T-helper 9 cell (primary cell): ENCODE measurements around the gene PF4V1.

ENCODE experiments used
- DNase-seq: peaks from one replicate; pipeline ENCODE4 v3.0.0-alpha.2; 2020
- total RNA-seq, 2 donors: gene quantifications; one replicate each; lab custom pipeline; 2026; lab: John Stamatoyannopoulos, UW

PF4V1 gene, protein sequence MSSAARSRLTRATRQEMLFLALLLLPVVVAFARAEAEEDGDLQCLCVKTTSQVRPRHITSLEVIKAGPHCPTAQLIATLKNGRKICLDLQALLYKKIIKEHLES
- 0 reads per million in 2 donors for total RNA-seq

DNA sequence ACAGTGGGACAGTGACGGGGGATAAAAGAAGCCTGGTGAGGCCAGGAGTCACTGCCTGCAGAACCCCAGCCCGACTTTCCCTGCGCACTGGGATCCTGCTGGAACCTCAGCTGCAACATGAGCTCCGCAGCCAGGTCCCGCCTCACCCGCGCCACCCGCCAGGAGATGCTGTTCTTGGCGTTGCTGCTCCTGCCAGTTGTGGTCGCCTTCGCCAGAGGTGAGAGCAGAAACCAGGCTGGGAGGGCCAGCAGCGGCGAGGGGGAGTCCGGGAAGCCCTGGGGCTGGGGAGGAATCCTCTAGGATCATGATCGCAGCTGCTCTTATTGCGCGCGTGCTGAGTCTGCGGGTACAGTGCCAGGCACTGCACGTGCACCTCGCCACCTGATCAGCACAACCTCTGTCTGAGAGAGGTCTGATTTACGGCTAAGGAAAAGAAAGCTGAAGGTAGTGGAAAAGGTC is at the start of gene PF4V1:
Gene PF4V1 (plus strand): TSS at position 51 of the 459 bp plus-strand sequence. CDS start 67 bp downstream, at position 118.
- DNase-seq: no peak

DNA sequence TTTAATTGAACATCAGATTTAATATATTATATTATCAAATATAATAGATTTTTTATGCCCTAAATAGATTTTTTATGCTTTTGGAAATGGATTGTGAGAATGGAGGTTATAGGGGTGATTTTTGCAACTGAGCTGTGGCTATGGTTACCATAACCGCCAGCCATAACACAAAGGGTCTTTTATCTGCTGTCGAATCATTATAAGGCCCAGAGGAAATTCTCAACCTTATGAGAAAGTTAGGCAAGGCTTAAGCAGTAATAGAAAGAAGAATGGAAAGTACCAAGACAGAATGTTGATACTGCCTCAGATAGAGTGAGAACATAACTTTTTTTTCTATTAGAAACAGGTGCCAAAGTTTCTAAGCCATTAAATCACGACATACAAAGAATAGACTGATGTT is 42.9 kb upstream of the PF4V1 start:
- no peak for DNase-seq

DNA sequence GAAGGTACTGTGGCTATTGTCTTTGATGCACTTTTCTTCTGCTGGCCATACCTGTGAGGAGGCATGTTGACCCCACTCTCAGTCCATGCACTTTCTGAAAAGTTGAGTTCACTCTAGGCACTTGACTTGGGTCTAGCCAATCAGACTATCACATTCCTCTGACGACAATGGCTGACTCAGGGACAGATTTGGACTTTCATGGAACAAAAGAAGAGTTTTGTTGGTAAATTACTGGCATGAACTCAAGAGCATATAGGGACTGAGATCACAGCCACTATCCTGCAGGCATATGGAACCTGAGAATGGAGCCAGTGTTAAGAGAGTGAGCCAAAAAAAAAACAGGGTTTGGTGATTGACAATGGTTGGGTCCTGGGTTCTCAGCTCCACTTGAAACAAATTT is 41.3 kb upstream of the PF4V1 start:
- DNase-seq: no peak

DNA sequence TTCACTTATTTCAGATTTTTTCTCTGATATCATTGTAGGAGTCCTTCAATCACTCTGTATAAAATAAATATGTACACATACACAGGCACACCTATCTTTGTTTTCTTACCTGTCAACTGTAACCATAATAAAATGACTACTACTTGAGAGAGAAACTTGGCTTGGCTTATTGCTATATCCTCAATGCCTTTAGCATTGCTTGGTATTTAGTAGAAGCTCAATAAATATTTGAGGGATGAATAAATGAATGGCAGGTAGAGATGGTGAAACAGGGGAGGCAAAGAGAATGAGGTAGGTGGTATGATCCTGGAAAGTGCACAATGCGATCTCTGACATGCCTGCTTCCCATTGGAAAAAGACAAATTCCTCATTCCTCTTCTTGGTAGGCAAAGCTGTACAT is 38.4 kb upstream of the PF4V1 start:
- no peak for DNase-seq

DNA sequence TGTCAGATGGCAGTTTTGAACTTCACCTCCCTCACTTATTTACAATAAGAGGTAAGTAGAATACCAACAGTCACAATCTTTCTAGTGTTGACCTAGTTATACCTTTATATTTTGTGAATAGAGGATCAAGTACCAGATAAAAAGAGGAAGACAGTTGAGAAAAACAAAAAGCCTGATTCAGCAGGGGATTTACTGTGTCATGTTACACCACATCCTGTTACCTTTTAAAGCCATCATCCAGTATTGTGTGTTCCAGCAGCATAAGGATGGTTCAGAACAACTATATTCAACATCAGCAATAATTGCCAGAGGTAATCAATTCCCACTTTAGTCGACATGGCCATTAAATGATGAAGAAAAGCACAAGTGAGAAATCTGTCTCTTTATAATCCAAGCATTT is 38.0 kb upstream of the PF4V1 start:
- no peak for DNase-seq

DNA sequence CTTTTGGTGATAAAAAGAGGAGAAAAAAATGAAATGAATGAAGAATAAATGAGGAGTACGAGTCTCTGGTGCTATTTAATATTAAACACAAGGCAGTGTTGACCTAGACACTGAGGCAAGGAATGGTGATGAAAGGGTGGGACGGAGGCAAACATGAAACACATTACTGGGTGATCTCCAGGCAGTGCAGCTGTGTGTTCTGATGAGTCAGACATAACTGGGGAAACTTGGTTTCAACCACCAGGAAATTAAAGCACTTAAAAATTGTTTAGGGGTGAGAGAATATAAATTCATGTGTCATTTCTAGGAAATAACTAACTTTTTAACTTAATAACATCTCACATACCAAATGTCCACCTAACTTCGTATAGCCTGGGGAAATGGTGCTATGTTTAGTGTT is 36.3 kb upstream of the PF4V1 start:
- no peak for DNase-seq

DNA sequence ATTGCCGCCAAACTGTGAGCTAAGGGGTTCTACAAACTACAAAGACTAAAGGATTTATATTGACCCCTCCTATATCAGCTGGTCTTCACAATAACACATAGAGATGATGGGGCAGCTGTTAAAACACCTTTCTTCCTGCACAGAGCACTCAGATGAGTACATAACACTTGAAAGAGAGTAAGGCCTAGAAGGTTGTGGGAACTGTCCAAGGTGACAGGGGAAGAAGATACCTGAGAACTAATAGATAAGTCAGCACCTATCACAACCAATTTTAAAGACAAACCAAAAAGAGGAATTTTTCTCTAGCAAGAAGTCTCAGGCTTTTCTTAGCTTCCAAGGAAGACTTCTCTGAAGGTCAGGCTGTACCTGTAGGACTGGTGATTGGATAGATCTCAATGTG is 35.8 kb upstream of the PF4V1 start:
- no peak for DNase-seq

DNA sequence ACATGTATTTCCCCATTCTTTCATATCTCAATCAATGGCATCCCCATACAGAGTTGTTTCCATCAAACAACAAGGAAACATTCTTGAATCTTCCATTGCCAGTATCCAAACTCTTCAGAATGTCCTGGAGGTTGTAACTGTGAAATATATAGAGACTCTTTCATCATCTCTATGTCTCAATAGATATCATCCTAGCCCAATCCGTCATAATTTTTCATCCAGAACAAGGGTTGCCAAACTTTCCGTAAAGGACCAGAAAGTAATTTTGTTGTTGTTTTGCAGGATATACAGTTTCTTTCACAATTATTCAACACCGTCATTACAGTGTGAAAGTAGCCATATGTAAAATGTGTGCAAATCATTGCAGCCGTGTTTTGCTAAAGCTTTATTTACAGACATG is 31.8 kb upstream of the PF4V1 start:
- DNase-seq: no peak

DNA sequence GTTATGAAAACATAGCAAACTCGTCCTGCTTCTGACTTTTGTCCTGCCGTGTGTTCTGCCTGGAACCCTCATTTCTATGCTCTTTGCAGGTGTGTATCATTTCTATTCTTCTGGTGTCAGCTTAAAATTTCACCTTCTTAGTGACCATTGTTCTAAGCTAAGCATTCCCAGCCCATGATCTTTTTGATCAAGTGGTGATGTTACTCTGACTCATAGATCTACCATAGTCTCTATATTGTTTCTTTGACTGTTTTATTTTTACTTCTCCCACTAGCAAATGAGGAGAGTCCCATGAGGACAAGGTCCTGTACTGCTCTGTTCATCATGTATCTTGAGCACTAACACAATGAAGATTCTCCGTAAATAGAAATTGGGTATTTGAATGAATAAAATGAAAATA is 30.7 kb upstream of the PF4V1 start:
- DNase-seq: no peak

DNA sequence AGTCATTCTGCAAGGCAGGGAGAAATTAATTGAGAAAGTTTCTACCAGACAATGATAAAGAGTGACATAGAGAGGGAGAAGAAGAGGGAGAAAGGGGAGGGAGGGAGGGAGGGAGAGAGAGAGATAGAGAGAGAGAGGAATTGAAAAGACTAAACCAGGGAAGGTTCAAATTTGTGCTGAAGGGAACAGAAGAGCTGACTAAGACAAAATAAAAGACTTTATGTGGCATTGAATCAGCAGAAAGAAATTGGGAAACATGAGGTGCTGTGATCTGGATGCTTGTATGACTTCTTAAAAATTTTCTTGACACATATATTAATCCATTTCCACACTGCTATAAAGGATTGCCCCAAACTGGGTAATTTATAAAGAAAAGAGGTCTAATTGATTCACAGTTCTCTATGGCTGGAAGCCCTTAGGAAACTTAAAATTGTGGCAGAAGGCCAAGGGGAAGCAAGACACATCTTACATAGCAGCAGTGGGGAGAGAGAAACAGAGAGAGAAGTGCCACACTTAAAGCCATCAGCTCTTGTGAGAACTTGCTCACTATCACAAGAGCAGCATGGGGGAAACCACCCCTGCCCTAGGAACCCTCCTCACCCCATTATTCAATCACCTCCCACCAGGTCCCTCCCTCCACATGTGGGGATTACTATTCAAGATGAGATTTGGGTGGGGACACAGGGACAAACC is 30.1 kb upstream of the PF4V1 start:
- no peak for DNase-seq

DNA sequence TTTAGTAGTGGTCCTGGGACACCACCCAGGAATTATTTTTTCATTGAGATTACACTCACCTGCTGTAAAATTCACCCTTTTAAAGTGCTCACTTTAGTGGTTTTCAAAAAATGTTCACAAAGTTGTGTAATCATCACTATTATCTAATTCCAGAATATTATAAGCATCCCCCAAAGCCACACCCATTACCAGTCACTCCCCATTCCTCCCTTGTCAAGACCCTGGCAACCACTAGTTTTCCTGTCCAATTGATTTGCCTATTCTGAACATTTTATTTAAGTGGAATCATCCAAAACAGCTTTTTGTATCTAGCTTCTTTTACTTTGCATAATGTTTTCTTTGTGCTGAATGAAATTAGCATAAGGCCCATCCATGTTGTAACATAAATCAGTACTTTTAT is 29.3 kb upstream of the PF4V1 start:
- DNase-seq: no peak

DNA sequence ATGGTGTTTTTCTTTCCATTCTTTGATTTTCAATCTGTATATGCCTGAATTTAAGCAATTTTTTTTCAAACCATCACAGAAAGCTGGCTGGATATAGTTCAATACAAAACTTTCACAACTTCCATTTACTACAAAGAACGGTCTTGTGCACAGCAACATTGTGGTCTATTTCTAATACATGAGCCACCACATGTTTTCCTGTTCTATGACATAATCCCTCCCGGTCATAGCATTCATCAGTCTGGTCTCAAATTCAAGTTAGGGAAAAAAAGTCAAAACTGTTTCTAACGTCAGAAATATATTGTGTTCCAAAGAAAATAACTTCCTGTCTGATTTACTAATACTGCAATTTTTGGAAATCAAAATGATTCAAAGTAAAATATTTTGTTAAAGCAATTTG is 24.1 kb upstream of the PF4V1 start:
- DNase-seq: no peak

DNA sequence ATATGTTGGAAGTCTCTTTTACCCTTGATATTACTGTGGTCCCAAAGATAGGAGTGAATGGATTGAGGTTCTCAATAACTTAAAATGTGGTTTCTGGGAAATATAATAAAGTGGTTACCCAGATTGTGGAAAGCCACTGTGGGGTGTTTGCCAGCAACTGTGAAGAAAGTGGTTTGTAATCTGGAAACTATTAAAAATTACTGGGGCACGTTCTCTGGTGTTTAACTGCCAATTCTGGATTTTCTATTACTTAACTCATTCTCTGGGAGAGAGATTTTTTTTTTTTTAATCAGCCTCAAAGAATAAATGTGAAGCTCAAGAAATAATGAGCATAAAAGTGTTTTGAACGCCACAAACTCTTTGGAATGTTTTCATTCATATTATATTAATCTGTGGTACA is 21.5 kb upstream of the PF4V1 start:
- DNase-seq: no peak

DNA sequence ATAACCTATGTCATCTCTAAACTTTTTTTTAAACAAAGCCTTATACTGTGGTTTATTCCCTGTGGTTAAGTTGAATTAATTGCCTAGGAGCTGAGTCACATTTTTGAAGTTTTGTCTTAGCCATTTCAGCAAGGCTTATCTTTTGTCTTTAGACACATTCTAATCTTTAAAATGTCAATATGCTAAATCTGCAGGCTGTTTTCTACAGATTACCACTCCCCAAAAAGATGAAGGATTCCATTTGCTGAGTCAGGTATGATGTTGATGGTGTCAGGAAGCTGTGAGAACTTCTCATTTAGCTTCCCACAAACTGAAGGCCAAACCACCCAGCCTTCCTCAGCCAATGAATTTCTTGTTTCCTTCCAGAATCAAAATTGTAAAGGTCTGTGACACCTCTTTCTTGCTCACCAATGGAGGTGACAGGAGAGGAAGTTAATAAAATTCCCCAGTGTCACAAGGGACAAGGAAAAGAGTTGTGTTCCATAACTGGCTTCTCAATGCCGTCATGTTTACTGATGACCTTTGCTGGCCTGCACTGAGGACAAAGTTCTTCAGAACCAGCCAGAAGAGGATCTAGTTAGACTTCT is 20.4 kb upstream of the PF4V1 start:
- no peak for DNase-seq

DNA sequence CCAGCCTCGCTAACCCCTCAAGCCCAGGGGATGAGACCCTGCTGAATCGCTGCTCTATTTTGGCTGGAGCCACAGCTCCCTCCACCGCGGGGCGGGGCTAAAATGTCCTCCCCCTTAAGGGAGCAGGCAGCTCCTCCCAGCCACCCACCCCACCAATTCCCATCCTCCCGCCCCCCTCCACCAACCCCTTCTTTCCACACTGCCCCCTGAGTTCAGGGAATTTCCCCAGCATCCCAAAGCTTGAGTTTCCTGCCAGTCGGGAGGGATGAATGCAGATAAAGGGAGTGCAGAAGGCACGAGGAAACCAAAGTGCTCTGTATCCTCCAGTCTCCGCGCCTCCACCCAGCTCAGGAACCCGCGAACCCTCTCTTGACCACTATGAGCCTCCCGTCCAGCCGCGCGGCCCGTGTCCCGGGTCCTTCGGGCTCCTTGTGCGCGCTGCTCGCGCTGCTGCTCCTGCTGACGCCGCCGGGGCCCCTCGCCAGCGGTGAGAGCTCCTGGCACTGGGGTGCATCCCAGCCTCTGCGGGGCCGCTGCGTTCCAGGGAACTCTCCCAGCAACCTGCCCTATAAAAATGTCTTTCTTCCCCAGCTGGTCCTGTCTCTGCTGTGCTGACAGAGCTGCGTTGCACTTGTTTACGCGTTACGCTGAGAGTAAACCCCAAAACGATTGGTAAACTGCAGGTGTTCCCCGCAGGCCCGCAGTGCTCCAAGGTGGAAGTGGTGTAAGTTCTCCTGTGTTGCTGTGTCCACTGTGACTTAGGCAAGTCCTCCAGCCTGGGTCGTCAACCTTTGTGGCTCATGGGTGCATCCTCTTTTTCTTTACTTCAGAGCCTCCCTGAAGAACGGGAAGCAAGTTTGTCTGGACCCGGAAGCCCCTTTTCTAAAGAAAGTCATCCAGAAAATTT is 16.5 kb upstream of the PF4V1 start, which contains the start of gene CXCL6:
Gene CXCL6 (plus strand): TSS at position 306 of the 907 bp plus-strand sequence. CDS start 73 bp downstream, at position 379.
- no peak for DNase-seq

DNA sequence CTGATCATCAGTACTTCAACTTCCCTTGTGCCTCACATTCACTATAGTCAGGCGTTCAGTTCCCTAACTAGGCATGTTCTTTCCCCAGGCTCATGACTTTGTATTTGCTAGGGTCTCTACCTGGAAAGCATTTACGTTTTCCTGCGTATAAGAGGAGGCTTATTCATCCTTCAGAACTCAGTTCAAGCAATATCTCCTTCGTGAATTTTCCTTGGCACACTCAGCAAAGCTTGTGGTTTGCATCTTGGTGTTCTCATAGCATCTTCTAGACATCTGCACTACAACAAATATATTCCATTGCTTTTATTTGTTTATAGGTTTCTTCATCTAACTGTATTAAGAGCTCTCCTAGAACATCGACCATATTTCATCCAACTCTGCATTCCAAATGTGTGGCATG is 14.0 kb upstream of the PF4V1 start:
- DNase-seq: no peak

DNA sequence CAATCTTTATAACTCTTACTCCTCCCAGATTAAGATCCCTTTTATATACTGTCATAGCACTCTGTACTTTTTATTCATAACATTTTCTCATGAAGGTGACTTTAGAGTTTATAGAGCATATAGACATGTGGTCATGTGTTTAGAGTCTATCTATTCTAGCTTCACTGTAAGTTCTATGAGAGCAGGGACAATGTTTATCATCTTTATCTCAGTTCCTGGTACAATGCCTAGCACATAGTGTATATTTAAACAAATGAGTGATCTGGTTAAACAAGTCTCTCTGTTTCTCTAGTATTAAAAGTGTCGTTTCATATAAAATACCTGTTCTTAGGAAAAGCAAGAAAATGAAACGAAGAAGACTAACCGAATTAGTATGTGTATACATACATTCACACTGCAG is 13.4 kb upstream of the PF4V1 start:
- no peak for DNase-seq

DNA sequence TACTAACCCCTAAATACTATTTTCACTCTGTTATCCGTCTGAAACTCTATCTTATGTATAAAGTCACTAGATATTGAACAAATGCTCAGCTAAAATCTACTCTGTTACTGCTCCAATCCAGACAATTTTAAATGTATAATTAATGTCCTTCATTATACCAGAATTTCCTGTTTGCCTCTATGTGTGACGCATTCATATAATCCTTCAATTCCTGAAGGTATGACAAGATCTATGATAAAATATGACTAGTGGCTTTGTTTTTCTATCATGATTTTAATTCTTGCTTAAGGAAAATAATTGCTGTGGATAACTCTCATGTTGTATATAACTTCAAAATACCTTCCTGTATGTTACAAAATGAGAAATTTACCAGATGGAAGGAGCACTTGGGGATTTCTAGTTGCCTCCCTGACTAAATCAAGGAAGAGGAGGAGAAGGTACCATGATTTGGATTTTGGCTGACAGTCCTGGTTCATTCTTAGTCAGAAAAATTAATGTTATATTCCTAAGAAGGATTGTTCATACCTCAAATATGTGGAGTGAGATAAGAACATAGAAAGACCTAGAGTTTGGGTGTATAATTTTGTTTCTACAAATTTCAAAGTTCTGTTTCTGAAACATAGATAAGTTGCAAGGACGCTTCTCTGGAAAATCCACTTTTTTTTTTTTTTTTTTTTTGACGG is 11.7 kb upstream of the PF4V1 start:
- no peak for DNase-seq

DNA sequence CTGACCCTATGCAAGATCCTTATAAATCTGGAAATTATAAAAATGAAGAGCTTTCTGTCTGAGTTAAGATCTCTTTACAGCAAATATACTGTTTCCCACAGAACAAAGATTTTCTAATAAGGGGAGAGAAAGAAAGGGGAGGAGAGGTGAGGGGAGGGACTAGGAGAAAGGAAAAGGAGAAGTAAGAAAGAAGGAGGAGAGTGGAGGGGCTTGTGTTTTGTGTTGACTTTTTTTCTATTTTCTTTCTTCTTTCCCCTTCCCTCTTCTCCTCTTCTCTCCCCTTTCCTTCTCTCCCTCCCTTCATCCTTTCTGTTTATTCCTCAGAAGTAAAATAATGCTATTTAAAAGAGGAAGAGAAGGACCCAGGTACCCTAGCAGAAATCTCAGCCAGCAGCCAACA is 10.4 kb upstream of the PF4V1 start:
- no peak for DNase-seq

DNA sequence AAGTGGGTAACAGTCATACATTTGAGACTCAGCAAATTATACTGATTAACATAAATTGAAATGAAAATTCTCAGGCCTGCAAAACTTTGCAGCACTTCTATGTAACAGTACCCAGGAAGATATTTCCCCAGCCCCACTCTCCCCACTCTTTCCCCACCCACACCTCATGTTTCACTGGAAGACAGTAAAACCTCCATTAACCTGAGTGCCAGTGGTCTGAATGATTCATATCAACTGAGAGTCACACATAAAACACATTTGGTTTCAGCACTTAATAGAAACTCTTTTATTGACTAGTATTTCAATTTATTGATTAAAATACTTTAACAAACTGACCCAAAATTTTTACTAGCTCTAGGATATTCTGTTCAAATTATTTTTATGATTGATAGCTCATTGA is 9.7 kb upstream of the PF4V1 start:
- no peak for DNase-seq

DNA sequence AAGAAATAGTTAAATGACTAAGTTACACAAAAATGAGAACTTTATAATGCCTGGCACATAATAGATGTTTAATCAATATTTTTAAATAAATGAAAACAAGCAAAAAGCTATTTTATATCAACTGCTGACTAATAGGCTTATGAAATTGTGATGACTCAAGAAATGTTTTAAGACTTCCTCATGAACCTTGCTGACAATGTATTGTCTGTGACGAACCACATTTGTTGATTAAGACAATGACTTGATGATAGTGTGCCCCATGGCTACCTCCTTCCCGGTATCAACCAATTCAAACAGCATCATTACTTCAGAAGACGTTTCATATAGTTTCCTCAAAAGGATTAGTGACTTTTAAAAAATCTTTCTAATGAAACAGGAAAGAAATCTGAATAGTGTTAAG is 8.8 kb upstream of the PF4V1 start:
- DNase-seq: no peak

DNA sequence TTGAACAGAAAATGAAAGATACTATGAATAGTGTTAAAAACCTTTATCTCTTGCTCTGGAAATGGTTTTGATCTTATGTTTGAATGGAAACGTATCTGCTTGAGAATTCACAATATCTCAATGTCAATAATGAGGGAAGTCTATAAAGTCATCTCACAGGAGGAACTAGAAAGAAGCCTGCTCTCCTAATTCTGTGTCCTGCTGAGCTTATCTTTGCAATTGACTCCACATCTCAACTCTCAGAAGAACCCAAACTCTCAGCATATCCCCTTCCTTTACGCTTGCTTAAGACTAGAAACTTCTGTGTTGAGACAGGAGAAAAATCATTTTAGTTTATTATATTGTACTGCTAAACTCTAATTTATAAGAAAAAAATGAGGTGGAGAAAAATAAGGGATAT is 8.3 kb upstream of the PF4V1 start:
- DNase-seq: no peak
